Measurements from ENCODE around the gene WDR12.
A peak's percentile ranks its signal among the peaks of the same experiment; 100 is the strongest.
"Not testable (repeated sequence)": the region's sequence is repeated elsewhere in the genome, so short reads cannot be mapped to it uniquely, and the experiment has no call there.

Gene WDR12

DNA sequence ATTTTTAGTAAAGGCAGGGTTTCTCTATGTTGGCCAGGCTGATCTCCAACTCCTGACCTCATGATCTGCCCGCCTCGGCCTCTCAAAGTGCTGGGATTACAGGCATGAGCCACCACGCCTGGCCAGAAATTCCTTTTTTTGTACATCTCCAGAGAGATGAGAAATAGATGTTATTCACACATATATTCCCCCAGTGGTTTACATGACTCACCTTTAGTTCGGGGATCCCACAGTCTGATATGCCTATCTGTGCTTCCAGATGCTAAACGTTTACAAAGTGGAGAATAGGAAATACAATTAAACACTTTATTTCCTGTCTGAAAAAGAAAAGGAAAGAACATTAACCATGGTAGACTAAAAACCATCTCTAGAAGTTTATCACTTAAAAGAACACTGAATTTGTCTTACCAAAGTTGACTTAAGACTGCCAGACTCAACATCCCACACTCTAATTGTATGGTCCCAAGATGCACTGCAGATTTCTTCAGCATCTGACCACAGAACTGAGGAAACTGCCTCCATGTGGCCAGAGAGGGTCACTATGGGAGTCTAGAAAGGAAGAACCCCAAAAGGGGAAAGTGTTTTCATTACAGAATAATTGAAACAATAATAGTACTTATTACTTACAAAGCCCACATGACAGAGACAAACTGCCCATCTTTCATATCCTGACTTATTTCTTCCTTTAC is 27.3 kb downstream of the WDR12 start:
- no peak for DNase-seq

DNA sequence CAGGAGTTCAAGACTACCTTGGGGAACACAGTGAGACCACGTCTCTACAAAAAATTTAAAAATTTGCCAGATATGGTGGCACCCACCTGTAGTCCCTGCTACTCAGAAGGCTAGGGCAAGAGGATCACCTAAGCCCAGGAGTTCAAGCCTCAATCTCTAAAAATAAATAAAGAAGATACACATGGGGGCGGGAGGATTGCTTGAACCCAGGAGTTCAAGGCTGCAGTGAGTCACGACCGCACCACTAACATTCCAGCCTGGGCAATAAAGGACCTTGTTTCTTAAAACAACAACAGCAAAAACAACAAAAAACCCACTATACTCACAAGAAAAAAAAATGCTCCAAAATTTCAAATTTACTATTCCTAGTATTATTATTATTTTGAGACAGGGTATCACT is 29.9 kb downstream of the WDR12 start:
- no peak for DNase-seq

DNA sequence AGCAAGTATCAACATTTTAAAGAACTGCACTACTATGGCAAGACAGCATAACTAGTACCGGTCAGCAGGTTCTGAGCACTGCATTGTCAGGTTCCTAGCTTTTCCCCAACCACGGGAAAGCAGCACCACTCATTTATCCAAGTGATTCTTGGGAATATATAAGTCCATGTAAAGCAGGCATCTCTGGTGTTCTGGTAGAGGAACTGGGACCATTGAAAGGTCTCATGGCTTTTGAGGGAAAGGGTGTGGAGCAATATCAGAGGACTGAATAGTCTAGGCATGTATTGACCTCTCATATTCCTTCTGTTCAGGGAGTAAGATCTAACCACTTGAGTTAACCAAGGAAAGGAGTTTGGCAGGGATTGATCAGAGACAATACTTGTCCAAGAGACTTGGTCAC is 33.8 kb downstream of the WDR12 start:
- DNase-seq, result no peak

DNA sequence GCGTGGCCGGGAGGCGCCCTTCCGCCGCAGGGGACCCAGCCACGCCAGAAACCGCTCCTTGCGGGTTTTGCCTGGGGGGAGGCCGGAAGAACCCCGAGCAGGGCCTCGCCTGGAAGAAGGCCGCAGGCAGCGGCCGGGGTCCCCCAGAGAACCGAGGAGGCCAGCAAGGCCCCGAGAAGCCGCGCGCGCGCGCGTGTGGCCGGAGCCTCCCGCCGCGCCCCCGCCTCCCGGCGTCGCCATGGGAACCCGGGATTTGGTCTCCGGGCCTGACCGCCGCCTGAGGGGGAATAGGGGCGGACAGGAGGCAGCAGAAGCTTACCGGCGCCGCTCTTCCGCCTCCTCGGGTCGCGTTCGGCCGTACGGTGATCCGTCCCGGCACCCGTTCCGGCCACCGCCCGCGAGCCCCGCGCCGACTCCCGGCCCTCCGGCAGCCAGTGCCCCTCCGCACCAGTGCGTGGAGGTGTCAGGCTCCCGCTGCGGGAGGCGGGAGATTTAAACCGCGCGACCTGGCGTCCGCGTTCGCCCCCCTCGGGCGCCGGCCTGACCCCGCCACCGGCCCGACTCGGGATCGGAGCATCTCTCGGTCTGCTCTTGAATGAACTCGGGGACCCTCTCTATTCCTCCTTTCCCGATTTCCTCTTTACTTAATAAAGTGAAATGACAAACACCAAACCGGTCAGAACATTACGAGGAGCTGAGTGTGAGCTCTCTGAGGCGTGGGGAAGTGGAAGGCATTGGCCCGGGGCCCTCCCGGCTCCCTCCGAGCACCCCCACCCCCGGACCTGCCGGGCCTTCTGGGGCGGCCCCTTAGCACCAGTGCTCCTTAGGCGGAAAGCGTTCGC is 40.0 kb downstream of the WDR12 start, which contains the start of gene ICA1L:
TSS of gene ICA1L (minus strand) at position 467 of the 842 bp plus-strand sequence. CDS start 42,757 bp downstream, outside the sequence.
- peak; percentile 41 for DNase-seq

DNA sequence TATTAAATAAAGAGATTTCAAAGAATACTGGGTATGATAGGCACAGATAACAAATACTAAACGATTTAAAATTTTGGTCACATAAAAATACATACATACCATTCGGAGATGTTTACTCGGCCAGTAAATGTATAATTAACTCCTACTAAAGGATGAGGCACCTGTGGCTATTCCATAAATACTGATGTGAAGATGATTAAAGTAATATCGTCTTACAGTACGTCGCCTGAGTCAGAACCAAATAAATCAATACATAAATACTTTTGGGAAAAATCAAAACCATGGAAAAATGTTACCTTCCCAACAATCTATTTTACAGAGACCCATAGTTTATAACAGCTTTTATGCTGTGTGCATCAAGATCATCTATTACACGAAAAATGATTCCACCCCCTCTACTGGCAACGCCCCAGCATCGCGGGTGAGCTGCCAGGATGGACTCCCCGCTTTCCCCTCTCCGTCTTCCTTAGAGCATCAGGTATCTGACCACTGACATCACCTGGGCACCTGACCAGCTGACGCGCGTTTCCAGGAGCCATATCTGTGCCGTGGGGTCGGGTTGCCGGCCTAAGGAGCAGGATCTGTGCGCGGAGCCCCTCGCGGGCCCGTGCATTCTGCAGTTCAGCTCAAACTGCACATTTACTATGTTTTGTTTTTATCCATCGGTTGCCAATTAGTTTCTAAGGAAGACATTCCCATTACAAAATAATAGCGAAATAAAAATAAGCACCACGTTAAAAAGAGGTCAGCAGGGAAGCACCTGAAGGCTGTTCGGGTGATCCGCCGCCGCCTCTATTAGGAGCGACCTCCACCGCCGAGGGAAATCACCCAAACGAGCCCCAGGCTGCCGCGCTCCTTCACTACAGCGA is 40.8 kb downstream of the WDR12 start:
- no peak for DNase-seq

GRCh38 chr2:202861987-202862386 is 49.5 kb downstream of the WDR12 start:
- DNase-seq, result no peak

DNA sequence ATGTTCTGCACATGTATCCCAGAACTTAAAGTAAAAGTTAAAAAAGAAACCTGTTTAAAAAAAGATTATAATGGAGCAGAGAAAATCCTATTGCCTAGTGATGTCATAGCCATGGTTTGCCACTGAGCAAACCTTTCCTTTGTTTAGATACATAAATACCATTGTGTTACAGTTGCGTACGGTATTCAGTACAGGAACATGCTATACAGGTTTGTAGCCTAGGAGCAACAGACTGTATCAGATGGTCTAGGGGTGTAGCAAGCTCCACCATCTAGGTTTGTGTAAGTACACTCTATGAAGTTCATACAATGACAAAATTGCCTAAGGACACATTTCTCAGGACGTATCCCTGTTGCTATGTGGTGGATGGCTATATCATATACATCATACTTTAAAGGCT is 52.9 kb downstream of the WDR12 start:
- DNase-seq, result no peak

DNA sequence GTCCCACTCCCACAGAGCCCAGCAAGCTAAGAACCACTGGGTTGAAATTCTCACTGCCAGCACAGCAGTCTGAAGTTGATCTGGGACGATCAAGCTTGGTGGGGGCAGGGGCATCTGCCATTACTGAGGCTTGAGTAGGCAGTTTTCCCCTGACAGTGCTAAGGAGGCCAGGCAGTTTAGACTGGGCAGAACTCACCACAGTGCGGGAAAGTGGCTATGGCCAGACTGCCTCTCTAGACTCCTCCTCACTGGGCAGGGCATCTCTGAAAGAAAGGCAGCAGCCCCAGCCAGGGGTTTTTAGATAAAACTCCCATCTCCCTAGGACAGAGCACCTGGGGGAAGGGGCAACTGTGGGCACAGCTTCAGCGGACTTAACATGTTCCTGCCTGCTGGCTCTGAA is 62.1 kb downstream of the WDR12 start:
- not testable (repeated sequence) for DNase-seq

DNA sequence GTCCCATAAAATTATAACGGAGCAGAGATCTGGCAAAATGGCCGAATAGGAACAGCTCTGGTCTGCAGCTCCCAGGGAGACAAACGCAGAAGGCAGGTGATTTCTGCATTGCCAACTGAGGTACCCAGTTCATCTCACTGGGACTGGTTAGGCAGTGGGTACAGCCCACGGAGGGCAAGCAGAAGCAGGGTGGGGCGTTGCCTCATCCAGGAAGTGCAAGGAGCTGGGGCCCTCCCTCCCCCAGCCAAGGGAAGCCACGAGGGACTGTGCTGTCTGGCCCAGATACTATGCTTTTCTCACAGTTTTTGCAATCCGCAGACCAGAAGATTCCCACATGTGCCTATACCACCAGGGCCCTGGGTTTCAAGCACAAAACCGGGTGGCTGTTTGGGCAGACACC is 62.7 kb downstream of the WDR12 start:
- DNase-seq, result no peak

- DNase-seq, result no peak
These were observed 63.6 kb downstream of the WDR12 start for GRCh38 chr2:202847693-202848524.

DNA sequence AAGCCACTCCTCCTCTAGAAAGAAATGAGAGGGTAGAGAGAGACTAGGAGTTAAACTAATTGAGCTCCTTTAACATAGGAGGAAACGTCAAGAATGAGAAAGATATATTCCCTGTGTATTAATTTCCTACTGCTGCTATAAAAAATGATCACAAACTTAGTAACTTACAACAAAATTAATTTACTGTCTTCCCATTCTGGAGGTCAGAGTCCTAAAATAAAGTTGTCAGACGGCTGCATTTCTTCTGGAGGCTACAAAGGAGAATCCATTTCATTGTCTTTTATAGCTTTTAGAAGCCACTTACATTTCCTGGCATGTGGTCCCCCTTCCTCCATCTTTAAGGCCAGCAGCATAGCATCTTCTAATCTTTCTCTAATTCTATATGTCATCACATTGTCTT is 66.8 kb downstream of the WDR12 start:
- DNase-seq, result no peak

- no peak for DNase-seq
These were observed 68.8 kb downstream of the WDR12 start for GRCh38 chr2:202842690-202843089.

GRCh38 chr2:202841090-202841867 is 70.2 kb downstream of the WDR12 start:
- DNase-seq, result no peak

GRCh38 chr2:202831242-202832220 is 79.9 kb downstream of the WDR12 start:
- no peak for DNase-seq

DNA sequence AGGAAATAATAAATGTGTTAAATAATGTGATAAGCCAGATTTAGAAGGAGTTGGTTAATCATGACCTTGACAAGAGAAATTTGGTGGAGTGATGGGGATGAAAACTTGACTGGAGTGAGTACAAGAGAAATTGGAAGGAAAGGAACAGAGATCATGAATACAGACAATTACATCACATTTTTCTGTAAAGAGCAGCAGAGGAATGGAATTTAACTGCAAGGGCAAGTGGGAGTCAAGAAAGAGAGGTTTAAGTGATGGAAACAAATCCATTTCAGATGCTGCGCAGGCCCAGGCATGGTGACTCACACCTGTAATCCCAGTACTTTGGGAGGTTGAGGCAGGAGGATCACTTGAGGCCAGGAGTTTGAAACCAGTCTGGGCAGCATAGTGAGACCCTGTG is 86.6 kb downstream of the WDR12 start:
- DNase-seq, result no peak

All from activated gamma-delta T cell (primary cell).